NCI-H2196 treated with DMSO at 0.1 percent for 48 hours (cell line): Measurements from ENCODE around the gene UNK.
"Not testable (repeated sequence)": the region's sequence is repeated elsewhere in the genome, so short reads cannot be mapped to it uniquely, and the experiment has no call there.

ENCODE experiments used
- DNase-seq: peaks from one replicate; lab custom pipeline; 2025; ENCODE audit not compliant: unreplicated experiment; lab: John Stamatoyannopoulos, UW

The UNK gene

DNA sequence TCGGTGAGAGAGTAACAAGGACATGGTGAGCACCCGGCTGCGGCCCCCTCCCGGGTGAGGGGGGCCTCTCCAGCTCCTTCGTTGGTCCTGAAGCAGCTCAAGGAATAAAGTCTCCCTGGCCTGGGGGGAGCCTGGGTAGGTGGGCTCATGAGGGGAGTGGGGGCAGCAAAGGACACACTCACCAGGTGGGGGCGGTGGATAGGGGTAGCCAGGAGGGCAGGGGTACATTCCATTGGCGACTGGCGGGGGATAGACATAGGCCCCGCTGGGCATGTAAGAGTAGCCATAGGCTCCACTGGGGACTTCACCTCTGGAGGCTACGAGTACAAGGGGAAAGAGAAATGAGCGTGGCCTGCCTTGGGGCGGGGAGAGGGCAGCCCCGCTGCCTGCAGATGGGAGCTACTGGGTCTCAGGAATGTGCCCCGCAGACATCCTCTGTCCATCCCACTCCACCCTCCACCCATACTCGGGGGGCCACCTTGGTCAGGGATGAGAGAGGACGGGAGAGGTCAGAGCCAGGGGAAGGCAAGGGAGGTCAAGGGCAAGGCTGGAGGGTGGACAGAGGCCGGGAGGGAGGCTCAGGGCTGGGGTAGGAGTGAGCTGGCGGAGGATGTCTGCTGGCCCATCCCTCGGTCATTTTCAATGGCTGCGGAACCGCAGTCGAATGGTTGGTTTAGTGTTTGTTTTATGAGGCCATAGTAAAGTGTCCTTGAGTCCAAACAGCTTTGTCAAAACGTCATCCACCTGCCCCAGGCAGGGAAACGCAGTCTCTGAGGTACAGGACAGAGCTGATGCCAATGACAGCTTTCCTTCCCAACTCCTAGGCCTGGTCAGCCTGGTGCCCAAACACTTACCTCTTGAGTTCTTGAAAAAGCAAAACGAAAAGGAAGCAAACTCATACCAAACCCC lies 63.3 kb downstream of the UNK start:
- DNase-seq: no peak

DNA sequence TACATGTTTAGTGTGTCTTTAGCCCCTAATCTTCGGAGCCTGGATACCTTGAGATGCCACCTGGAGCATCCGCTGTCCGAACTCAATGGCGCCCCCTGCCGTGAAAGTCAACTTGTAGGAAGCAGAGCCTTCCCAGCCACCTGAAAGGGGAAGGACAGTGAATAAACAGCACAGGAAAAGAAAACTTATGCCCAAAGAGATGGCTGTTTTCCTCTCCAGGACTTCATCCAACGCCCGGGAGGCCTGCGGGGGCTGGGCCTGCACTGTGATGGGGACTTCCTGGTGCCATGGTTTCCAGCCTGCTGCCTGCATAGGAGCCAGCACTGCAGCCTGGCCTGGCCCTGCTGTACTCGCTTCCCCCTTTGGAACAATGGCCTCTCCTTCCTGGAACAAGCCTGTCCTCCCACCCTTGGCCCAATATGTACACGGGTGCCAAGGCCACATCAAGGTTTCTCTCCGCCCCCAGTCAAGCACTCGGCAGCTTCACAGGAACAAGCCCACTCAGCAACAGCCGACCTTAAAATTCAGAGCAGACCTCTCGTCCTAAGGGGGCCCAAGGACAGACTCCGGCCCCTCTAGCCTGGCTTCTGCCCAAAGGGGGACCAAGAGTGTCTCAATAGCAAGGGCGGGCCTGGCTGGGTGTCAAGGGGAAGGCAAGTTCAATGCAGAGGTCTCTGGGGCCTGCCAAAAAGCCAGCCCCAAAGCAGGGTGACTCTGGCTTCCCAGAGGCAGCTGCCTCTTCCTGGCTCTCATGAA lies 64.1 kb downstream of the UNK start:
- DNase-seq: peak; percentile 63

DNA sequence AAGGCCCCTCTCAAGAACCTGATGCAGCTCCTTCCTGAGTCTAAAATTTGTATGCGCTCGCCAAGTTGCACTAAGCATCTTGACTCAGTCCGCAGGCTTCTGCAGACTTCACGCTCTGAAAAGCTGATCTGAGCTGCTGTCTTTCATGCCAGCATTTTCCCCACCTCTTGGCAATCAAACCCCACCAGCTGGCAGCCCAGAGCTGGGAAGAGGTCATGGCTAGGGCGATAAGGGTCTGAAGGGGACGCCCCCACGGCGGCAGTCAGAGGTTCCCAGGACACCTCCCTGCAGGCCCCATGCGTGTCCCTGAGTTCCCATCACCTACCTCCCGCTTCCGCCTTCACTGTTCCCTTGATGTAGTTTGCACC lies 64.7 kb downstream of the UNK start:
- DNase-seq: no peak

DNA sequence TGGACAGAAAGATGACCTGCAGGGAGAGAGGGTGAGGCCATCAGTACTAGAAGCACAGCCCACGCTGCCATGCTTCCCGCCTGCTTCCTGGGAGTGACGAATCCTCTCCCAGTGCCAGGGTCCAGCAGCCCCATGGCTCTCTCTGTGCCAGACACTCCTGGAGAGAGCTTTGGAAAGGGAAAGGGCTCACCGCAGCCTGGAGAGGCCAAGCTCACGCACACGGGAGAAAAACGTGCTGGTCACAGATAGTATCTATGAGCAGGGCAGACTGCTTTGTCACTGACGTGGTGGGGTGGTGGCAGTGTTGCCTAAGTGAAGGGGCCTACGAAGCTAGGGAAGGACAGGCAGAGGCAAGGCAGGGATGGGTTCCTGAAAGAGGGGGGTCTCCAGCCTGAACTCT lies 65.1 kb downstream of the UNK start:
- DNase-seq: no peak

DNA sequence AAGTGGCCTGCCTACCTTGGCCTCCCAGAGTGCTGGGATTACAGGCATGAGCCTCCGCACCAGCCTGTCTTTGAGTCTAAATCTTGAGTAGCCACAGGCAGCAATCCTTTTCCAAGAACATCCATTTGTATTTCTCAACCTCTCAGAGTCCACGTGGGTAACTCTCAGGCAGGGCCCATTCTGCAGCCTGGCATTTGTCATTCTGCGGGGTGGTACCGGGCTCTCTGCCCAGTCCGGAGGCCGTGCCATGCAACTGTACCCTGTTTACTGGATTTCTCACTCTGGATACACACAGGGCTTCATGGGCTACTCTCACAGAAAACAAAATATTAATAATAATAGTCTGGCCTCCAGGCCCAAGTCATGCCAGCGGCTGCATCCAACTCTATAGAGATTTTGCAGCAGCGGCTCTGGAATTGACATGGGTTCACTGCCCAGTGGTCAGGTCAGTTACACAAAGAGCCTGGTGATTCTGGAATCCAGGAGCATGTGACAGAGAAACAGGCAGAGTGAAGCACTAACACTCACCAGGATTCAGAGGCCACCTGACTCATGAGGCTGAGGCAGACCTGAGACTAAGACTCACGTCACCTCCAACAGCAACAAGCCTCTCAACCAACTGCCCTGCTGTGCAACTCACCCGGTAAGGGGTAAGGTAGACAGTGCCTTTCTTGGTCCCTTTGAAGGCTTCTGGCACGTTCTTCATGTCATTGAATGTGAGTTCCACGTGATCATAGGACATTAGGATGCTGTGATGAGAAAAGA lies 66.5 kb downstream of the UNK start:
- DNase-seq: no peak

DNA sequence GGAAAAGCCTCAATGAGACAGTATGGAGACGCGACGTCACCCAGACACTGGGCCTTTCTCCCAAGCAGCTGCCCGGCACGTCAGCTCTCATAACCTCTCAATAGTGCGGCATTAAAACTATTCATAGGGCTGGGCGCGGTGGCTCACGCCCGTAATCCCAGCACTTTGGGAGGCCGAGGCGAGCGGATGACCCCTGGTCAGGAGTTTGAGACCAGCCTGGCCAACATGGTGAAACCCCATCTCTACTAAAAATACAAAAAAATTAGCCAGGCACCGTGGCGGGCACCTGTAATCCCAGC lies 67.0 kb downstream of the UNK start:
- not testable (repeated sequence) for DNase-seq

DNA sequence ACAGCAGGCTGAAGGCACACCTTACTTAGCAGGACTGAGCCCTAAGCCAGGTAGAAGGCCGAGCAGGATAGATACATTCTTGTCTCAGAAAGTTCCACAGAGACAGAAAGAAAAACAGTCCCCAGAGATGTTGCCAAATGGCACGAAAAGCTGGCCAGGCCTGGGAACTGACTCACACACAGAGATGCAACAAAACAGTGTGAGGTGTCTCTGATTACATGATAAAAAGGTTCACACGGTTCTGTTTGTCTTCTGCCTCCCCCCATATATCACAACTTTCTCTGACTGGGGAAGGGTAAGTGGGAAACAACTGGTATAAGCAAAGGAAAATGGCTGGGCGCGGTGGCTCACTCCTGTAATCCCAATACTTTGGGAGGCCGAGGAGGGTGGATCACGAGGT lies 68.8 kb downstream of the UNK start:
- no peak for DNase-seq

DNA sequence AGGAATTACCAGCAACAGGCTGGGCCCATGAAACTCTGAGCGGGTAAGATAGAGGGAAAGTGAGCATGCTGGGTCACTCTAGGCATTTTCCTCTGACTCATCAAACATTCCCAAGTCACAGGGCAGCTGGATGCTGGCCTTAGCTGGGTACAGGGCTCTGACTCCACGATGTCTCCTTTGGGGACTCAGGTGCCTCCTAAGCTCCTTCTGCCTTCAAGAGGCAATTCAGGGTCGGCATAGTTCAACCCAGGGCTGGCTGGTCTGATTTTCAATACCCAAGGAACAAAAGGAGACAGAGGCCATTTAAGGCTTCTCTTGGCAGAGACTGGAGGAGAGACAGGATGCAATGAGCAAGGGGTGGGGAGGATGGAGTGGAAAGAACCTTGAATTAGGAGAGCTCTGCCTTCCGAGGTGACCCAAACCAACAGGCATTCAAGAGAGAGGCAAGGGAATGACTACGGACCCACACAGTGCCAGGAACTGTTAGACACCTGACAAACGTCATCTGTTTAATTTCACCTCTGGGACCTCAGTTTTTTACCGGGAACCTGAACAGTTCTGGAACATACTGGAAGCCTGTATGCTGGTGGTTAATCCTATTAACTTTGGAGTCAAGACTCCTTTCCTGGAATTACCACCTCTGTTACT lies 69.6 kb downstream of the UNK start:
- DNase-seq: no peak

DNA sequence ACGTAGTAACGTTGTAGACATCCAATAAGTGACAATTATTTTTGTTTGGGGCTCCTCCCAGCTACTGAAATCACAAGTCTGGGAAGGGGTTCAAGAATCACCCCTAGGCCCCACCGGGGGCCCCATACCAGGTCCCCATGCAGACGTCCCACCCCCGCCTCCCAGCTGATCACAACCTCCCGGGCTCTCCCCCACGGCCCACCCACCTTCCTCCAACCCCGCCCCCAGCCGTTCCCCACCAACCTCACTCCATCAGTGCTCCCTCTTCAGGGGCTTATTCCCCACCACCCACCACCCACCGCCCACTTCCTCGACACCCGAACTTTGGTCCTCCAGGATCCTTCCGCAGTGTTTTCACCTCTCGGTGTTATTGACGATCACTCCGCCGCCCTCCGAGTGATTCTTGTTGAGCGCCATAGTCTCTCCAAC lies 70.3 kb downstream of the UNK start:
- no peak for DNase-seq

DNA sequence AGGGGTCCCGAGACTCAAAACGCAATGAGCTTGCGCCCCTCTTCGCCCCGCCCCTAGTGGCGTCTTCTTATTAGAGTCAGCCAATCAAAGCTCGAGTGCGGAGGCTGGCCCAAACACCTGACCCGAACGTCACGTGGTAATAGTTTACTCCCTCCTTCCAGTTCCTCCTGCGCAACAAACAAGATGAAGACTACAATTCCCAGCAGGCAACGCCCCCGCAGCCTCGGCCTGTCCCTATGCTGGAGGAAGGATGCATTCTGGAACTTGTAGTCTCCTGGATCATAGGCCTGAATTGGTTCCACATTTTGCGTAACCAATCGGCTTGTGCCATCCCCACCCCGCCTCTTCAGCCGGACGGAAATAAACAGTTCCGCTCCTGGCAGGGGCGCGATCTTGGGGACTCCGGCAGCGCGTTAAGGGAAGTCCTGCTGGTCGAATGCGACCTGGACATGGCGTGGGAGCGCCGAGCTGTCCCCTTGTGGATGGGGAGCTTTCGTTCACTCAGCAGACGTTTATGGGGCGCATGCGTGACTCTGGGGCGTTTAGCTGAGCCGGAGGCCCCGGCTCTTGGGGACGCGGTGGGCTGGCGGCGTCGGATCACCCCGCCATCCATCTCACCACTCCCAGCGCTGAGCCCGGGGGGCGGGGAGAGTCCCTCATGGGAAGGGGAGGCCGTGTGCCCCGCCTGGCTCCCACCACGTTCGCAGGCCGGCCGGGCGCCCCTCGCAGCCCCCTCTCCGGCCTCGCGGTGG lies 70.9 kb downstream of the UNK start, which contains the start of gene WBP2:
Gene WBP2 (minus strand): TSS at position 26 of the 752 bp plus-strand sequence. CDS start 38 bp downstream, outside the sequence.
- peak; percentile 100 for DNase-seq

DNA sequence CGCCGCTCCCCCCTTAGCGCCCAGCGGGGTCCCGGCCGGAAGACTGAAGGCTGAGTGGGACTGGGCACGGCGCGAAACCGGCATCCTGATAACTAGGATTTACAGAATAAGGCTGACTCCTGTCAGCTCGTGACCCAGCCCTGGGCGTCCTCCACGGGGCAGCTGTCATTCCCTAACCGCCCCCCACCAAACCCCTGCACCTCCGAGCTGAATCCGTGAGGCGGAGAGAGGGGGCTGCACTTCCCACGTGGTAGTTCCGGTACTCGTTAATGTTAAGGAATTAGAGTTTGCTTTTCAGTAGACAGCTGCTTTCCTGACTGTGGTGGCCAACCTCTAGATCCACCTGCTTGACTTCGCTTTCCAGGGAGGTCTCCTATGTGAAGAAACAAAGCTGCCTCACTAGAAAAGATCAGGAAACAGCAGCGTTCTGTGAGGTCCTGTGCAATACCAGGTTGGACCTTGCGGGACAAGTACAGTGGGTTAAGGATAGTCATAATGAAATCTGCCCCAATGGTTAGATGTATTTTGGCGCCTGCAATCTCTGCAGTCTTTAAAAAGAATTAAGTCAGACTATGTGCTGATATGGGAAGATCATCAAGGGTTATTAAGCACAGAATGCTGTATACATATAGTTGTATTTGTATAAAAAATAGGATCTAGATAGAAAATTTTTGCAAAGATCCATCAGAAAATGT lies 71.6 kb downstream of the UNK start:
- no peak for DNase-seq

DNA sequence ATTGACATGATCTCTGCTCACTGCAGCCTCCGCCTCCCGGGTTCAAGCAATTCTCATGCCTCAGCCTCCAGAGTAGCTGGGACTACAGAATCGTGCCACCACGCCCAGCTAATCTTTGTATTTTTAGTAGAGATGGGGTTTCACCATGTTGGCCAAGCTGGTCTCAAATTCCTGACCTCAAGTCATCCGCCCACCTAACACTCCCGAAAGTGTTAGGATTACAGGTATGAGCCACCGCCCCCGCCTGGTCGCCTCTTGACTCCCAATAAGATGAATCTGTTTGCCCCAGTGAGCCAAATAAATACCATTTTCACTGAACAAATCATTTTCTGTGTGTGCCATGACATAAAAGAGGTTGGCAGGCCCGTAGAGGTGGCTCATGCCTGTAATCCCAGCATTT lies 74.8 kb downstream of the UNK start:
- DNase-seq: not testable (repeated sequence)

DNA sequence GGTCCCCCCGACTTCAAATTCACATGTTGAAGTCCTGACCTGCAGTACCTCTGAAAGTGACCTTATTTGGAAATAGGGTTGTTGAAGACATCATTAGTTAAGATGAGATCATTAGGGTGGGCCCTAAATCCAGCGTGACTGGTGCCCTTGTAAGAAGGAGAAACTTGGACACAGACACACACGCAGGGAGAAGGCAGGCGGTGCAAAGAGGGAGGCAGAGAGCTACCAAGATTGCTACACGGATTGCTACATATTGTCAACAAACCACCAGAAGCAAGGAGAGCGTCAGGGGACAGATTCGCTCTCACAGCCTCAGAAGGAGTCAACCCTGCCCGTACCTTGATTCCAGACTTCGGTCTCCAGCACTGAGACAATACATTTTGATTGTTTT lies 77.3 kb downstream of the UNK start:
- DNase-seq: no peak

DNA sequence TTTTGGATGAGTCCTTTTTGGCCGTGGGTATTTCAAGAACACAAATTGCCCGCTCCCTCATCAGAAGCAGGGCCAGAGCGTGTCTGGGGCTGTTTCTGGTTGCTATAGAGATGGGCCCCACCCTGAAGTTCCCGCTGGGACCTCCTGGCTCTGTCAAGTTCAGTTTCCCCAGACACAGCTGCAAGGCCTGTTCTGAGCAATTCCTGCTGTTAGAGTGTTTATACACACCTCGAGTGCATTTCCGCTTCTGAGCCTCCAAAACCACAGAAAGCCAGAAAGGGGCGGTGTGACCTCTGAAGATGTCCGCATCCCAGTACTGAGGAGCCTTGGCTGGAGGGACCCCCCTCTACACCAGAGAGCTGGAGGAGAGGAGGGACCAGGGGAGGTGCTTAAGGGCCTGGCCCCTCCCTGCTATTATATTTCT lies 79.9 kb downstream of the UNK start:
- no peak for DNase-seq

DNA sequence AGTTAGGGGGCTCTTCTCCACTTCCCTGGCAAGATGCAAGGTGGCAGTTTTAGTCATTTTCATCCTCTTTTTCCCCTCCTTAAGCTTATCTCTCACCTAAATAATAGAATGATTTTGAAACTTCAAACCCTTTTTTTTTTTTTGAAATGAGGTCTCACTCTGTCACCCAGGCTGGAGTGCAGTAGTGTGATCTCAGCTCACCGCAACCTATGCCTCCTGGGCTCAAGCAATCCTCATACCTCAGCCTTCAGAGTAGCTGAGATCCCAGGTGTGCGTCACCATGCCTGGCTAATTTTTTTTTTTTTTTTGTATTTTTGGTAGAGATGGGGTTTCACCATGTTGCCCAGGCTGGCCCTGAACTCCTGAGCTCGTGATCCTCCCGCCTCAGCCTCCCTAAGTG lies 80.3 kb downstream of the UNK start:
- not testable (repeated sequence) for DNase-seq

DNA sequence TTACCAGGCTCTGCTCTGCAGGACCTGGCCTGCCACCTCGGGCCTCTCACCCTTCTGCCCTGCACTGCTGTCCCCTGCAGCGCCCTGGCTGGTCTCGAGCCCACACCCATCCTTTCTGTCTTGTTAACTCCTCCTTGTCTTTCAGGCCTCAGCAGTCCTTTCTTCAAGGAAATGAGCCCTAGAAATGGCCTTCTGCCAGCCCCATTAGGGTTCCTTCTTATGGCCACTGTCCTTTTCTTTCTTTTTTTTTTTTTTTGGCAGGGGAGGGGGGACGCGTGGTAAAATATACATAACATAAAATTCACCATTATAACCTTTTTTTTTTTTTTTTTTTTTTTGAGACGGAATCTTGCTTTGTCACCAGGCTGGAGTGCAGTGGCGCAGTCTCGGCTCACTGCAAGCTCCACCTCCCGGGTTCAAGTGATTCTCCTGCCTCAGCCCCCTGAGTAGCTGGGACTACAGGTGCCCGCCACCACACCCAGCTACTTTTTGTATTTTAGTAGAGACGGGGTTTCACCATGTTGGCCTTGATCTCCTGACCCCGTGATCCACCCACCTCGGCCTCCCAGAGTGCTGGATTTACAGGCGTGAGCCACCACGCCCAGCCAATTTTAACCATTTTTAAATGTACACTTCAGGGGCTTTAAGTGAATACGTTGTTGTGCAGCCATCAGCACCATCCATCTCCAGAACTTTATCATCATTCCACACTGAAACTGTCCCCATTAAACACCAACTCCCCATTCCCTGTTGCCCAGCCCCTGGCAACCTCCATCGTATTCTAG lies 81.0 kb downstream of the UNK start:
- not testable (repeated sequence) for DNase-seq

DNA sequence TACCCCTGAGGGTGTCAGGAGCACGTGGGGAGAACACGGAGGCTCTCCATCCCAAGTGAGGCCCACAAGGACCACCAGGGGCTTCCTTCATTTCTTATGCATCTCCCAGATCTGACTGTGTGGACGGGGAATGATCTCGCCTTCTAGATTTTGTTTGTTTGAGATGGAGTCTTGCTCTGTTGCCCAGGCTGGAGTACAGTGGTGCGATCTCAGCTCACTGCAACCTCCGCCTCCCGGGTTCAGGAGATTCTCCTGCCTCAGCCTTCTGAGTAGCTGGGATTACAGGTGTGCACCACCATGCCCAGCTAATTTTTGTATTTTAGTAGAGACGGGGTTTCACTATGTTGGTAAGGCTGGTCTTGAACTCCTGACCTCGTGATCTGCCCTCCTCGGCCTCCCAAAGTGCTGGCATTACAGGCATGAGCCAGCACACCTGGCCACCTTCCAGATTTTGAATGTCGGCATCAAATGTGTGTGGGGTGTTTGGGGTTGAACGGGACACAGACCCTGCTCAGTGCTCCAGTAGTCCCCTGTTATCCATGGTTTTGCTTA lies 84.2 kb downstream of the UNK start:
- not testable (repeated sequence) for DNase-seq

DNA sequence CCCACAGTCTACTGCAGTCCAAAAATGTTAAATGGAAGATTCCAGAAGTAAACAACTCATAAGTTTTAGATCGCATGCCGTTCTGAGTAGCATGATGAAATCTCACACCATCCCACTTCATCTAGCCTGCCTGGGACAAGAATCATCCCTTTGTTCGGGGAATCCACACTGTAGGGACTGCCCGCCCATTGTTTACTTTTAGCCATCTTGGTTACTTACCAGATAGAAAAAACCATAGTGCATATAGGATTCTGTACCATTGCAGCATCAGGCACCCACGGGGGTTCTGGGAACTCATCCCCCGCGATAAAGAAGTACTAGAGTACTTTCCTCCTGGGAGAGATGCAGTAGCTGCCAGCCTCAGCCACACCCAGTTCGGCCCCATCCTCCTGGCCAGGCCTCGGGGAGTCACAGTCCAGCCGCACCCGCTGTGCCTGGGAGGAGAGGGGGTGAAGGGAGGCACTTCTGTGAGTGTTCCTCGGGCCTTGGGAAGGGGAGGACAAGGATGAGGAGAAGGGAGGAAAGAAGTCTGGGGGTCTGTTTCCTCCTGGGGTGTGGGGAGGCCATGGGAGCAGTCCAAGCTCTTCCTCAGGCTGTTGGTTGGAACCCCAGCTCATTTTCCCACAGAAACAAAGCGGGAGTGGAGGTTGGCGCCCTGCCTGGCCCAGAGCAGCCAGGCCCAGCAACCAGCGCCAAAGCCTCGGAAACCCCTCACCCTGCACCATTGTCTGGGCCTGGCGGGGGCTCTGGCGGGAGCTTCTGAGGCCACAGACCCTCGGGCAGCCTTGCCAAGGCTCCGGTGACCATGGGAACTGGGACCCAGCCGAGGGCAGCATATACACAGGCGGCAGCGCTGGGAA lies 84.9 kb downstream of the UNK start:
- DNase-seq: no peak
